ENCODE measurements around the gene NUBP1. TPM values are rescaled to one million over a fixed set of nuclear protein-coding genes. Genes with fewer than 3 reads are reported as not detected.

NUBP1 gene
- total RNA-seq, 1 experiment from 2014 or later: 25.4 TPM

GRCh38 chr16:10731790-10732189, 11.9 kb upstream of the NUBP1 start (continued):
- no peak for TF ChIP-seq NFE2L1 (CRISPR knock-in tag; IDR thresholded peaks at IDR 0.05)
- TF ChIP-seq ZMAT4 (CRISPR knock-in tag; IDR thresholded peaks at IDR 0.05): no peak
- TF ChIP-seq STAT6 (CRISPR knock-in tag; conservative IDR thresholded peaks at IDR 0.05; ENCODE audit: low read depth): no peak
- TF ChIP-seq PRDM15 (CRISPR knock-in tag; IDR thresholded peaks at IDR 0.05): no peak
- TF ChIP-seq, protein P1, sequence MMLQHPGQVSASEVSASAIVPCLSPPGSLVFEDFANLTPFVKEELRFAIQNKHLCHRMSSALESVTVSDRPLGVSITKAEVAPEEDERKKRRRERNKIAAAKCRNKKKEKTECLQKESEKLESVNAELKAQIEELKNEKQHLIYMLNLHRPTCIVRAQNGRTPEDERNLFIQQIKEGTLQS (CRISPR knock-in tag; conservative IDR thresholded peaks at IDR 0.05): no peak

DNA sequence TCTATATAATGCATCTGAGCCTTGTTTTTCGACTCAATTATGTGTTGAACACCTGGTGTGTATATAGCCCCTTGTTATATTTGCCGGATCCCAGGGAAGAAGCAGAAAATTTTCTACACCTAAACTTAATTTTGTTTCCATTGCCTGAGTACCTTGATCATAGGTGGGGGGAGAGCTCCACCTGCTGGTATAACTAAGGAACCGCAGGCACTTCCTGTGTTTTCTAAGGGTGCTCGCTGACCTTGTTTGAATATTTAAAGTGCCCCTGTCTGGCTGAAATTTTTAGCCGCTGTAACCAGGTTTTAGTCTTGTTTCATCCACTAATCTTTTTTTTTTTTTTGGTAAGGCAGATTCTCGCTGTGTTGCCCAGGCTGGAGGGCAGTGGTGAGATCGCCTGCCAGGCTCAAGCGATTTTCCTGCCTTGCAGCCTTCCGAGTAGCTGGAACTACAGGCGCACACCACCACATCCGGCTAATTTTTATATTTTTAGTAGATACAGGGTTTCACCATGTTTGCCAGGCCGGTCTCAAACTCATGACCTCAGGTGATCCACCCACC, 6.5 kb upstream of the NUBP1 start:
- ATAC-seq (peak; percentile 64), DNase-seq (ENCODE audit: low spot score) (peak; percentile 59)
- Mint-ChIP-seq H3K27me3 (ENCODE audit: low read depth) (no peaks in the 10 kb centered on the region), H3K4me3 (no peak overlapping the region), H3K36me3 (peaks cover 3% of the 10 kb centered on the region), H3K9me3 (peaks cover 5% of the 10 kb centered on the region), H3K4me1 (no peaks in the 10 kb centered on the region), H3K27ac (no peak overlapping the region)
- POLR2A ChIA-PET: no interaction called here
- no peak for TF ChIP-seq HMGXB4 (CRISPR knock-in tag; IDR thresholded peaks at IDR 0.05)
- TF ChIP-seq CTCF (IDR thresholded peaks at IDR 0.05): peak; percentile 96
- CTCF ChIA-PET: interaction anchor here (0.6 to 3.1 kb wide), 21 partner anchors 12 to 1380 kb away, joined by 3 to 36 read pairs (median 5); partner anchors contain the start of gene EMP2

GRCh38 chr16:10738231-10739077, 5.2 kb upstream of the NUBP1 start:
- CTCF ChIA-PET: interaction anchor here (1.0 to 3.1 kb wide), 6 partner anchors 162 to 223 kb away, joined by 5 to 36 read pairs (median 11); no protein-coding TSS in a partner anchor
- Mint-ChIP-seq H3K4me1 (peaks cover 5% of the 10 kb centered on the region; the same call in 1 of the 2 replicates), H3K4me3 (no peak overlapping the region), H3K9me3 (peaks cover under 1% of the 10 kb centered on the region), H3K27ac (no peak overlapping the region), H3K36me3 (peaks cover under 1% of the 10 kb centered on the region), H3K27me3 (ENCODE audit: low read depth) (no peaks in the 10 kb centered on the region)
- POLR2A ChIA-PET: interaction anchor here (0.7 kb wide), 1 partner anchor 224 kb away, joined by 3 read pairs; no protein-coding TSS in a partner anchor
- no peak for TF ChIP-seq SP1 (CRISPR knock-in tag; conservative IDR thresholded peaks at IDR 0.05)
- TF ChIP-seq GABPB1 (CRISPR knock-in tag; IDR thresholded peaks at IDR 0.05): 0 out of 2 replicates have a peak, but pooled peaks have one; percentile 21
- DNase-seq (ENCODE audit: low spot score) (no peak), ATAC-seq (no peak)
